K562 (cell line): ENCODE measurements around the gene TAF11. TPM values are rescaled to one million over a fixed set of nuclear protein-coding genes. Genes with fewer than 3 reads are reported as not detected.

Experiments
- ASH1L ChIP-seq: fragments of 450-650 bp; IDR thresholded peaks from 2 replicates; pipeline ENCODE4 v1.6.1; 2018; ENCODE audit warnings: borderline replicate concordance, mild to moderate bottlenecking, low read depth; ENCODE audit not compliant: partially characterized antibody
- EHMT2 ChIP-seq: fragments of 450-650 bp; IDR thresholded peaks from 2 replicates; pipeline ENCODE4 v1.6.1; 2018; ENCODE audit warnings: antibody characterized with exemption
- FOXA3 ChIP-seq, 2 experiments: fragments of 450-650 bp in 1 of 2; sonication (generic) in 1 of 2; formaldehyde crosslinking; IDR thresholded peaks in 1 of 2; conservative IDR thresholded peaks in 1 of 2; 2 replicates each; pipeline versions ENCODE4 v1.4.0 to v1.8.0; 2020 to 2022; ENCODE audit warnings: mild to moderate bottlenecking in 2 of 2, missing genetic modification reagents in 1 of 2
- IRF2 ChIP-seq: sonication (generic); formaldehyde crosslinking; IDR thresholded peaks from 2 replicates; pipeline ENCODE4 v1.8.1; 2022; ENCODE audit warnings: mild to moderate bottlenecking, missing genetic modification reagents
- KLF6 ChIP-seq: fragments of 250-450 bp; sonication (Bioruptor Pico); IDR thresholded peaks from 2 replicates; pipeline ENCODE4 v1.4.0; 2020; ENCODE audit warnings: mild to moderate bottlenecking, moderate library complexity, borderline replicate concordance
- L3MBTL2 ChIP-seq: fragments of 450-650 bp; IDR thresholded peaks from 2 replicates; pipeline ENCODE4 v1.6.1; 2016; ENCODE audit warnings: mild to moderate bottlenecking, moderate library complexity
- LARP7 ChIP-seq: fragments of 450-650 bp; IDR thresholded peaks from 2 replicates; pipeline ENCODE4 v1.6.1; 2016
- NCOA6 ChIP-seq: fragments of 450-650 bp; IDR thresholded peaks from 2 replicates; pipeline ENCODE4 v1.6.1; 2017; ENCODE audit warnings: mild to moderate bottlenecking
- NFATC3 ChIP-seq: fragments of 450-650 bp; IDR thresholded peaks from 2 replicates; pipeline ENCODE4 v1.6.1; 2017; ENCODE audit warnings: mild to moderate bottlenecking
- NFE2L1 ChIP-seq: fragments of 450-650 bp; IDR thresholded peaks from 2 replicates; pipeline ENCODE4 v1.6.1; 2016; ENCODE audit warnings: missing genetic modification characterization, low read depth, mild to moderate bottlenecking, missing compliant biosample characterization, moderate library complexity, borderline replicate concordance
- POLR2AphosphoS5 ChIP-seq: IDR thresholded peaks from 2 replicates; pipeline ENCODE4 v1.6.1; 2011; ENCODE audit warnings: mild to moderate bottlenecking, low read depth, low read length, moderate library complexity; ENCODE audit not compliant: control insufficient read depth, insufficient read depth
- PURB ChIP-seq: sonication (generic); formaldehyde crosslinking; IDR thresholded peaks from 2 replicates; pipeline ENCODE4 v1.9.0; 2021; ENCODE audit warnings: low read depth, mild to moderate bottlenecking, missing genetic modification reagents
- RBM25 ChIP-seq: fragments of 200-400 bp; formaldehyde crosslinking; IDR thresholded peaks from 2 replicates; pipeline ENCODE4 v1.6.1; 2018; ENCODE audit warnings: low read length, low read depth, moderate library complexity; ENCODE audit not compliant: severe bottlenecking
- RBM39 ChIP-seq: fragments of 200-400 bp; formaldehyde crosslinking; optimal IDR thresholded peaks from 2 replicates; pipeline ENCODE3; 2018; ENCODE audit warnings: low read depth, low read length
- SETDB1 ChIP-seq: IDR thresholded peaks from one replicate; pipeline ENCODE4 v1.6.1; 2012; ENCODE audit warnings: low read length, control low read depth, inconsistent platforms
- SIRT6 ChIP-seq: IDR thresholded peaks from one replicate; pipeline ENCODE4 v1.6.1; 2012; ENCODE audit warnings: low read depth, mild to moderate bottlenecking, control low read depth, inconsistent platforms, low read length, moderate library complexity
- SLC30A9 ChIP-seq: fragments of 250-450 bp; sonication (Bioruptor Pico); IDR thresholded peaks from 2 replicates; pipeline ENCODE4 v1.8.0; 2022; ENCODE audit warnings: mild to moderate bottlenecking, moderate library complexity
- TAF1 ChIP-seq: IDR thresholded peaks from 2 replicates; pipeline ENCODE4 v1.6.1; 2011; ENCODE audit warnings: mild to moderate bottlenecking, low read length, moderate library complexity; ENCODE audit not compliant: insufficient read depth, control insufficient read depth, severe bottlenecking; ENCODE audit errors: extremely low read depth
- ZNF124 ChIP-seq: sonication (generic); formaldehyde crosslinking; IDR thresholded peaks from 2 replicates; pipeline ENCODE4 v1.8.1; 2022; ENCODE audit warnings: missing genetic modification reagents
- ZNF354B ChIP-seq: fragments of 250-450 bp; sonication (Bioruptor Pico); IDR thresholded peaks from 2 replicates; pipeline ENCODE4 v1.4.0; 2020
- ZNF551 ChIP-seq: fragments of 250-450 bp; sonication (Bioruptor Pico); IDR thresholded peaks from 2 replicates; pipeline ENCODE4 v1.5.0; 2021; ENCODE audit warnings: mild to moderate bottlenecking, moderate library complexity
- ZNF707 ChIP-seq: fragments of 250-450 bp; sonication (Bioruptor Pico); conservative IDR thresholded peaks from 2 replicates; pipeline ENCODE4 v1.8.0; 2022; ENCODE audit warnings: inconsistent platforms, mild to moderate bottlenecking, moderate library complexity
- polyA plus RNA-seq, 8 experiments: library from polyadenylated mRNA; depleted of rRNA in 4 of 8; stranded (reverse) in 5 of 8; unstranded in 3 of 8; fragments of >200 nt; fragmentation: Nextera tagmentation in 2 of 8; fragmentation: Illumina TruSeq in 1 of 8; extraction: Ambion mirVana in 2 of 8; extraction: Trizol in 1 of 8; gene quantifications; 2 replicates each; pipeline versions ENCODE4 v1.2.1 to v1.2.3, GENCODE V29; 2011 to 2014; ENCODE audit warnings: inconsistent platforms in 1 of 8, missing spikeins in 1 of 8
- total RNA-seq, 7 experiments: library from RNA; depleted of rRNA in 6 of 7; stranded (reverse); fragments of >200 nt in 6 of 7; fragmentation: Illumina TruSeq in 2 of 7; extraction: Trizol in 2 of 7; gene quantifications; 2 replicates each; pipeline versions ENCODE4 v1.2.1 to v1.2.3, GENCODE V29; 2011 to 2021; ENCODE audit warnings: low replicate concordance in 1 of 7
- TF ChIP-seq, protein P1 (sequence below): fragments of 250-450 bp; sonication (Bioruptor Pico); IDR thresholded peaks from 2 replicates; pipeline ENCODE4 v1.9.0; 2021; ENCODE audit warnings: mild to moderate bottlenecking, inconsistent platforms
- TF ChIP-seq, protein P2 (sequence below): fragments of 250-450 bp; sonication (Bioruptor Pico); IDR thresholded peaks from 2 replicates; pipeline ENCODE4 v1.5.0; 2022; ENCODE audit warnings: mild to moderate bottlenecking
- TF ChIP-seq, protein P3 (sequence below): fragments of 450-650 bp; IDR thresholded peaks from 2 replicates; pipeline ENCODE4 v1.6.1; 2016; ENCODE audit warnings: antibody characterized with exemption

Gene TAF11
- total and polyA plus RNA-seq, 9 of the 15 experiments (the other 6 are each of a cell fraction or from before 2014, with no cell fraction given), result 40.9 to 91.9 (median 71.9) TPM

DNA sequence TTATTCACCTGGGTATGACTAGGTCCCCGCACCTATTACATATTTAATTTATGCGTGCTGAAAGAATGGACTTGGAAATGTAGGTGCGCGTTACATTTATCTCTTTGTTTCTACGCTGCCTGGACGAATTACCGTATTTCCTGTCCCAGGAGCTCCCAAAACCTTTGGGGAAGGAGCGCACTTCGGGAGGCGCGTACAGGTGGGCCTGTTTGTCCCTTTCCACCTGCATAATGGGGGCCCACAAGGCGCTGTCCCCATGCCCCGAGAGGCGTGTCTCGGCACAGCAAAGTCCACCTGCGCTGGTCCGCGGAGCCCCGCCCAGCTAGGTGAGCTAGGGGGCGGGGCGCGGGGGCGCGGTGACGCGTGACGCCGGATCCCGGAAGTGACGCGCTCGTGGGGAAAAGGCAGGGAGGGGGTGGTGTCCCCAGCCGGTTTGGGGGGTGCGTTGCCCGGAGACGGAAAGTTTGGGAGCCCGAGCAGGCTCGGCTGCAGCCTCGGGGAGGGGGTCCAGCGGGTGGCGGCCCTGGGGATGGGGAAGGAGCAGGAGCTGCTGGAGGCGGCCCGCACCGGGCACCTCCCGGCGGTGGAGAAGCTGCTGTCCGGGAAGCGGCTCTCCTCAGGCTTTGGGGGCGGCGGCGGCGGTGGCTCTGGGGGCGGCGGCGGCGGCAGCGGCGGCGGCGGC, 1.2 kb upstream of the TAF11 start, which contains the start of gene ANKS1A (continued):
- TF ChIP-seq L3MBTL2 (no peak), ASH1L (no peak), NFATC3 (no peak), NCOA6 (no peak), SIRT6 (no peak), ZNF707 (CRISPR knock-in tag) (no peak), NFE2L1 (tag) (no peak), IRF2 (CRISPR knock-in tag) (no peak), PURB (CRISPR knock-in tag) (no peak), LARP7 (no peak), TAF1 (peak; percentile 37), ZNF354B (CRISPR knock-in tag) (no peak), FOXA3 (CRISPR knock-in tag; conservative IDR thresholded peaks at IDR 0.05 in 1 of 2, IDR thresholded peaks at IDR 0.05 in 1 of 2) (peak; percentile 2 to 69; a peak in 2 of 4 replicates), RBM39 (peak; percentile 74), EHMT2 (no peak), RBM25 (no peak), POLR2AphosphoS5 (peak; percentile 79; the same call in 1 of the 2 replicates), ZNF551 (CRISPR knock-in tag) (no peak), SLC30A9 (CRISPR knock-in tag) (no peak), ZNF124 (CRISPR knock-in tag) (no peak), SETDB1 (no peak), KLF6 (CRISPR knock-in tag) (no peak)
- TF ChIP-seq, protein P1, sequence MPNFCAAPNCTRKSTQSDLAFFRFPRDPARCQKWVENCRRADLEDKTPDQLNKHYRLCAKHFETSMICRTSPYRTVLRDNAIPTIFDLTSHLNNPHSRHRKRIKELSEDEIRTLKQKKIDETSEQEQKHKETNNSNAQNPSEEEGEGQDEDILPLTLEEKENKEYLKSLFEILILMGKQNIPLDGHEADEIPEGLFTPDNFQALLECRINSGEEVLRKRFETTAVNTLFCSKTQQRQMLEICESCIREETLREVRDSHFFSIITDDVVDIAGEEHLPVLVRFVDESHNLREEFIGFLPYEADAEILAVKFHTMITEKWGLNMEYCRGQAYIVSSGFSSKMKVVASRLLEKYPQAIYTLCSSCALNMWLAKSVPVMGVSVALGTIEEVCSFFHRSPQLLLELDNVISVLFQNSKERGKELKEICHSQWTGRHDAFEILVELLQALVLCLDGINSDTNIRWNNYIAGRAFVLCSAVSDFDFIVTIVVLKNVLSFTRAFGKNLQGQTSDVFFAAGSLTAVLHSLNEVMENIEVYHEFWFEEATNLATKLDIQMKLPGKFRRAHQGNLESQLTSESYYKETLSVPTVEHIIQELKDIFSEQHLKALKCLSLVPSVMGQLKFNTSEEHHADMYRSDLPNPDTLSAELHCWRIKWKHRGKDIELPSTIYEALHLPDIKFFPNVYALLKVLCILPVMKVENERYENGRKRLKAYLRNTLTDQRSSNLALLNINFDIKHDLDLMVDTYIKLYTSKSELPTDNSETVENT (CRISPR knock-in tag), result 0 out of 2 replicates have a peak, but pooled peaks have one; percentile 64
- TF ChIP-seq, protein P2, sequence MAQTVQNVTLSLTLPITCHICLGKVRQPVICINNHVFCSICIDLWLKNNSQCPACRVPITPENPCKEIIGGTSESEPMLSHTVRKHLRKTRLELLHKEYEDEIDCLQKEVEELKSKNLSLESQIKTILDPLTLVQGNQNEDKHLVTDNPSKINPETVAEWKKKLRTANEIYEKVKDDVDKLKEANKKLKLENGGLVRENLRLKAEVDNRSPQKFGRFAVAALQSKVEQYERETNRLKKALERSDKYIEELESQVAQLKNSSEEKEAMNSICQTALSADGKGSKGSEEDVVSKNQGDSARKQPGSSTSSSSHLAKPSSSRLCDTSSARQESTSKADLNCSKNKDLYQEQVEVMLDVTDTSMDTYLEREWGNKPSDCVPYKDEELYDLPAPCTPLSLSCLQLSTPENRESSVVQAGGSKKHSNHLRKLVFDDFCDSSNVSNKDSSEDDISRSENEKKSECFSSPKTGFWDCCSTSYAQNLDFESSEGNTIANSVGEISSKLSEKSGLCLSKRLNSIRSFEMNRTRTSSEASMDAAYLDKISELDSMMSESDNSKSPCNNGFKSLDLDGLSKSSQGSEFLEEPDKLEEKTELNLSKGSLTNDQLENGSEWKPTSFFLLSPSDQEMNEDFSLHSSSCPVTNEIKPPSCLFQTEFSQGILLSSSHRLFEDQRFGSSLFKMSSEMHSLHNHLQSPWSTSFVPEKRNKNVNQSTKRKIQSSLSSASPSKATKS, result no peak
- TF ChIP-seq, protein P3, sequence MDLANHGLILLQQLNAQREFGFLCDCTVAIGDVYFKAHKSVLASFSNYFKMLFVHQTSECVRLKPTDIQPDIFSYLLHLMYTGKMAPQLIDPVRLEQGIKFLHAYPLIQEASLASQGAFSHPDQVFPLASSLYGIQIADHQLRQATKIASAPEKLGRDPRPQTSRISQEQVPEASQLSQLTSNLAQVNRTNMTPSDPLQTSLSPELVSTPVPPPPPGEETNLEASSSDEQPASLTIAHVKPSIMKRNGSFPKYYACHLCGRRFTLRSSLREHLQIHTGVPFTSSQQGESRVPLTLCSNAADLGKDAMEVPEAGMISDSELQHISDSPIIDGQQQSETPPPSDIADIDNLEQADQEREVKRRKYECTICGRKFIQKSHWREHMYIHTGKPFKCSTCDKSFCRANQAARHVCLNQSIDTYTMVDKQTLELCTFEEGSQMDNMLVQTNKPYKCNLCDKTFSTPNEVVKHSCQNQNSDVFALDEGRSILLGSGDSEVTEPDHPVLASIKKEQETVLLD, result peak; percentile 81
